Keratinocyte (primary cell): ENCODE data around the gene HLA-E. TPM values are rescaled to one million over a fixed set of nuclear protein-coding genes. Genes with fewer than 3 reads are reported as not detected.
A peak's percentile ranks its signal among the peaks of the same experiment; 100 is the strongest.
"Not testable (repeated sequence)": the region's sequence is repeated elsewhere in the genome, so short reads cannot be mapped to it uniquely, and the experiment has no call there.

ENCODE experiments used
- DNase-seq: peaks from one replicate; pipeline ENCODE4 v3.0.0-alpha.2; 2011; ENCODE audit warnings: low read depth, missing footprints, low spot score
- FAIRE-seq: peaks from 2 replicates; lab custom pipeline; 2011; peaks lifted over from hg19 to GRCh38; lab: Jason Lieb, UNC
- H2AFZ ChIP-seq: 2 replicates; pipeline ENCODE4 v1.6.0; 2012; ENCODE audit warnings: low read length, control low read depth, inconsistent platforms; ENCODE audit not compliant: control insufficient read depth
- H3K27ac ChIP-seq: 2 replicates; pipeline ENCODE4 v1.5.1; 2011; ENCODE audit warnings: low read length; ENCODE audit not compliant: control insufficient read depth, insufficient read depth
- H3K27me3 ChIP-seq: 3 replicates; pipeline ENCODE4 v1.6.0; 2011; ENCODE audit warnings: low read length; ENCODE audit not compliant: control insufficient read depth, insufficient read depth; ENCODE audit errors: extremely low read depth
- H3K36me3 ChIP-seq, 2 experiments: 2 replicates in 1 of 2; 3 replicates in 1 of 2; pipeline ENCODE4 v1.5.1; 2011; ENCODE audit warnings: low read length in 2 of 2, mild to moderate bottlenecking in 1 of 2; ENCODE audit not compliant: control insufficient read depth in 2 of 2, insufficient read depth in 2 of 2; ENCODE audit errors: extremely low read depth in 1 of 2
- H3K4me1 ChIP-seq: 3 replicates; pipeline ENCODE4 v1.5.1; 2011; ENCODE audit warnings: low read length; ENCODE audit not compliant: control insufficient read depth, insufficient read depth; ENCODE audit errors: extremely low read depth
- H3K4me2 ChIP-seq: 3 replicates; pipeline ENCODE4 v1.6.0; 2011; ENCODE audit warnings: low read depth, low read length; ENCODE audit not compliant: control insufficient read depth, insufficient read depth; ENCODE audit errors: extremely low read depth
- H3K4me3 ChIP-seq, 3 experiments: fragments of 200-600 bp in 1 of 3; sonication (generic) in 1 of 3; 2 replicates in 2 of 3; 3 replicates in 1 of 3; pipeline ENCODE4 v1.5.1; 2011 to 2016; ENCODE audit warnings: low read length in 3 of 3, mild to moderate bottlenecking in 3 of 3, control low read depth in 2 of 3, inconsistent platforms in 1 of 3, low read depth in 1 of 3, mixed read lengths in 1 of 3, mixed run types in 1 of 3, moderate library complexity in 1 of 3; ENCODE audit not compliant: control insufficient read depth in 2 of 3, insufficient read depth in 2 of 3; ENCODE audit errors: extremely low read depth in 1 of 3
- H3K79me2 ChIP-seq: 2 replicates; pipeline ENCODE4 v1.6.0; 2012; ENCODE audit warnings: low read length; ENCODE audit not compliant: control insufficient read depth, insufficient read depth
- H3K9ac ChIP-seq: 3 replicates; pipeline ENCODE4 v1.6.0; 2011; ENCODE audit warnings: low read length; ENCODE audit not compliant: control insufficient read depth, insufficient read depth; ENCODE audit errors: extremely low read depth
- H3K9me1 ChIP-seq: 3 replicates; pipeline ENCODE4 v1.6.0; 2011; ENCODE audit warnings: low read length; ENCODE audit not compliant: control insufficient read depth, insufficient read depth; ENCODE audit errors: extremely low read depth
- H3K9me3 ChIP-seq: 2 replicates; pipeline ENCODE4 v1.5.1; 2012; ENCODE audit warnings: low read depth, low read length; ENCODE audit not compliant: control insufficient read depth
- H4K20me1 ChIP-seq: 3 replicates; pipeline ENCODE4 v1.6.0; 2011; ENCODE audit warnings: low read length; ENCODE audit not compliant: control insufficient read depth, insufficient read depth; ENCODE audit errors: extremely low read depth
- EZH2 ChIP-seq: IDR thresholded peaks from one replicate; pipeline ENCODE4 v1.6.1; 2012; ENCODE audit warnings: inconsistent platforms, mild to moderate bottlenecking, low read length, moderate library complexity
- dilution Hi-C: fragments of 300-500 bp; cut with MboI; formaldehyde crosslinking; loops from one replicate; pipeline ENCODE4 v1.7.0; 2020; ENCODE audit warnings: low sequenced_read_pairs; ENCODE audit not compliant: extremely low pct_ligation_motif_present
- polyA plus RNA-seq, 5 experiments: library from polyadenylated mRNA; depleted of rRNA in 3 of 5; stranded (reverse) in 3 of 5; stranded (forward) in 1 of 5; unstranded in 1 of 5; fragments of >200 nt; gene quantifications; 1 replicate in 1 of 5; 2 replicates in 3 of 5; 3 replicates in 1 of 5; pipeline versions ENCODE4 v1.2.1 to v1.2.3, GENCODE V29; 2011 to 2012; ENCODE audit warnings: missing spikeins in 2 of 5, low read depth in 1 of 5, low replicate concordance in 1 of 5
- TF ChIP-seq, protein P1 (sequence below), 3 experiments: IDR thresholded peaks in 1 of 3; conservative IDR thresholded peaks in 1 of 3; optimal IDR thresholded peaks in 1 of 3; 2 replicates in 2 of 3; 3 replicates in 1 of 3; pipeline versions ENCODE3 to v1.5.1; 2011; ENCODE audit warnings: low read length in 3 of 3, mild to moderate bottlenecking in 3 of 3, moderate library complexity in 2 of 3, control low read depth in 1 of 3, inconsistent platforms in 1 of 3; ENCODE audit not compliant: insufficient read depth in 2 of 3; ENCODE audit errors: extremely low read depth in 1 of 3

The HLA-E gene
- polyA plus RNA-seq, 1 donor (not counting 4 experiments of a cell fraction or from before 2014, with no cell fraction given) = 108 TPM

DNA sequence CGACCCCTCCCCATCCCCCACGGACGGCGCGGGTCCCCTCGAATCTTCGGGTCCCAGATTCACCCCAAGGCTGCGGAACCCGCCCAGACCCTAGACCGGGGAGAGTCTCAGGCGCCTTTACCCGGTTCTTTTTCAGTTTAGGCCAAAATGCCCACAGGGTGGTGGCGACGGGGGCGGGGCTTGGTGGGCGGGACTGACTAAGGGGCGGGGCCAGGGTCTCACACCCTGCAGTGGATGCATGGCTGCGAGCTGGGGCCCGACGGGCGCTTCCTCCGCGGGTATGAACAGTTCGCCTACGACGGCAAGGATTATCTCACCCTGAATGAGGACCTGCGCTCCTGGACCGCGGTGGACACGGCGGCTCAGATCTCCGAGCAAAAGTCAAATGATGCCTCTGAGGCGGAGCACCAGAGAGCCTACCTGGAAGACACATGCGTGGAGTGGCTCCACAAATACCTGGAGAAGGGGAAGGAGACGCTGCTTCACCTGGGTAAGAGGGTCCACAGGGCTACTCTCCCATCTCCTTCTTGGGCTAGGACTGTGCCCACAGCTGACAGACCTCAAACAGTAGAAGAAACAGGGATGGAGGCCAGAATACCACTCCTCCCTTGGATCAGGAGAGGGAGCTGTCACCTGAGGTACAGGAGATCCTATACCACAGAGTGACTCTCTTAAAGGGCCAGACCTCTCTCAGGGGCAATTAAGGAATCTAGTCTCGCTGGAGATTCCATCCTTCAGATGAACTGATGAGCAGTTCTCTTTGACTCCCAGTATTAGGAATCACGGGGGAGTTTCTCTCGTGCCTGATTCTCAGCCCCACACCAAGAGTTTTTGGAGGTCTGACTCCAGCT lies 942 bp downstream of the HLA-E start:
- H3K4me3 ChIP-seq = peak overlapping the region; percentile 84 to 97 (median 91)
- dilution Hi-C loops = no loop called here
- no peaks in the 10 kb centered on the region for H3K9me1 ChIP-seq

DNA sequence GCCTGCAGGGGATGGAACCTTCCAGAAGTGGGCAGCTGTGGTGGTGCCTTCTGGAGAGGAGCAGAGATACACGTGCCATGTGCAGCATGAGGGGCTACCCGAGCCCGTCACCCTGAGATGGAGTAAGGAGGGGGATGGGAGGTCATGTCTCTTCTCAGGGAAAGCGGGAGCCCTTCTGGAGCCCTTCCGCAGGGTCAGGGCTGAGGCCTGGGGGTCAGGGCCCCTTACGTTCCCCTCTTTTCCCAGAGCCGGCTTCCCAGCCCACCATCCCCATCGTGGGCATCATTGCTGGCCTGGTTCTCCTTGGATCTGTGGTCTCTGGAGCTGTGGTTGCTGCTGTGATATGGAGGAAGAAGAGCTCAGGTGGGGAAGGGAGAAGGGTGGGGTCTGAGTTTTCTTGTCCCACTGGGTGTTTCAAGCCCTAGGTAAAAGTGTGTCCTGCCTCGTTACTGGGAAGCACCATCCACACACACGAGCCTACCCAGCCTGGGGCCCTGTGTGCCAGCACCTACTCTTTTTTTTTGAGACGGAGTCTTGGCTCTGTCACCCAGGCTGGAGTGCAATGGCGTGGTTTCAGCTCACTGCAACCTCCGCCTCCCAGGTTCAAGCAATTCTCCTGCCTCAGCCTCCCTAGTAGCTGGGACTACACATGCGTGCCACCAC lies 2.1 kb downstream of the HLA-E start:
- H3K4me3 ChIP-seq, H3K9ac ChIP-seq, DNase-seq, FAIRE-seq, H3K27ac ChIP-seq, H2AFZ ChIP-seq, dilution Hi-C loops, H3K27me3 ChIP-seq, H3K9me1 ChIP-seq, H3K9me3 ChIP-seq: not testable (repeated sequence)
- Histone ChIP-seq H3K4me2 (peak overlapping the region; percentile 98), H3K79me2 (peaks cover 24% of the 10 kb centered on the region), H4K20me1 (peaks cover 12% of the 10 kb centered on the region), H3K4me1 (peaks cover 19% of the 10 kb centered on the region), H3K36me3 (peaks cover 27 to 31% of the 10 kb centered on the region in 2 experiments)

More for the DNA sequence above, 942 bp downstream of the HLA-E start:
- Histone ChIP-seq H3K9ac (peak overlapping the region; percentile 96), H3K27me3 (no peaks in the 10 kb centered on the region), H3K9me3 (no peaks in the 10 kb centered on the region), H3K27ac (peak overlapping the region; percentile 92), H3K4me1 (peaks cover 21% of the 10 kb centered on the region), H3K4me2 (peak overlapping the region; percentile 98), H4K20me1 (peaks cover 12% of the 10 kb centered on the region), H3K79me2 (peaks cover 24% of the 10 kb centered on the region), H3K36me3 (peaks cover 27 to 31% of the 10 kb centered on the region in 2 experiments), H2AFZ (peak overlapping the region; percentile 43)
- no peak for TF ChIP-seq EZH2
- TF ChIP-seq, protein P1, sequence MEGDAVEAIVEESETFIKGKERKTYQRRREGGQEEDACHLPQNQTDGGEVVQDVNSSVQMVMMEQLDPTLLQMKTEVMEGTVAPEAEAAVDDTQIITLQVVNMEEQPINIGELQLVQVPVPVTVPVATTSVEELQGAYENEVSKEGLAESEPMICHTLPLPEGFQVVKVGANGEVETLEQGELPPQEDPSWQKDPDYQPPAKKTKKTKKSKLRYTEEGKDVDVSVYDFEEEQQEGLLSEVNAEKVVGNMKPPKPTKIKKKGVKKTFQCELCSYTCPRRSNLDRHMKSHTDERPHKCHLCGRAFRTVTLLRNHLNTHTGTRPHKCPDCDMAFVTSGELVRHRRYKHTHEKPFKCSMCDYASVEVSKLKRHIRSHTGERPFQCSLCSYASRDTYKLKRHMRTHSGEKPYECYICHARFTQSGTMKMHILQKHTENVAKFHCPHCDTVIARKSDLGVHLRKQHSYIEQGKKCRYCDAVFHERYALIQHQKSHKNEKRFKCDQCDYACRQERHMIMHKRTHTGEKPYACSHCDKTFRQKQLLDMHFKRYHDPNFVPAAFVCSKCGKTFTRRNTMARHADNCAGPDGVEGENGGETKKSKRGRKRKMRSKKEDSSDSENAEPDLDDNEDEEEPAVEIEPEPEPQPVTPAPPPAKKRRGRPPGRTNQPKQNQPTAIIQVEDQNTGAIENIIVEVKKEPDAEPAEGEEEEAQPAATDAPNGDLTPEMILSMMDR (optimal IDR thresholded peaks at IDR 0.05 in 1 of 3, IDR thresholded peaks at IDR 0.05 in 1 of 3, conservative IDR thresholded peaks at IDR 0.05 in 1 of 3; ENCODE audit: extremely low read depth in 1 of 3, insufficient read depth in 2 of 3, low read length in 3 of 3) = peak in 2 of 3 experiments; percentile 11 to 33
- DNase-seq = no peak
- FAIRE-seq = peak; percentile 20
